ENCODE measurements around the gene APOBEC3A.

The APOBEC3A gene

GRCh38 chr22:38957046-38957770 lies at the start of gene APOBEC3A:
Gene APOBEC3A (plus strand): TSS chr22:38957609. CDS start chr22:38957692, 83 bp downstream.
- DNase-seq (ENCODE audit: low read depth, low spot score) = no peak

- DNase-seq (ENCODE audit: low read depth, low spot score) = no peak
Observed at GRCh38 chr22:38907767-38908166, 49.6 kb upstream of the APOBEC3A start.

- no peak for DNase-seq (ENCODE audit: low read depth, low spot score)
Observed at GRCh38 chr22:38911434-38911833, 46.0 kb upstream of the APOBEC3A start.

DNA sequence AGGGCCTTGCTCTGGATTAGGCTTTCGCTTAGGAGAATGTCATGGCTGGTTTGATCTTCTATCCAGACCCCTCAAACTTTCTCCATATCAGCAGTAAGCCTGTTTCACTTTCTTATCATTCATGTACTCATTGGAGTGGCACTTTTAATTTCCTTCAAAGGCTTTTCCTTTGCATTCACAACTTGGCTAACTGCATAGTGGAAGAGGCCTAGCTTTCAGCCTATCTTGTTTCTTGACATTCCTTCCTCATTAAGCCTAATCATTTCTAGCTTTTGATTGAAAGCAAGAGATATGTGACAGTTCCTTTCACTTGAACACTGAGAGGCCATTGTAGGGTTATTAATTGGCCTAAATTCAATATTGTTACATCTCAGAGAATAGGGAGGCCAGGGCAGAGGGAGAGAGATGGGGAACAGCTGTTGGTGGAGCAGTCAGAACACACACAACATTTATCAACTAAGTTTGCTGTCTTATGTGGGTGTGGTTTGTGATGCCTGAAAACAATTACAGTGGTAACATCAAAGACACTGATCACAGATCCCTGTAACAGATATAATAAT lies 37.7 kb upstream of the APOBEC3A start:
- DNase-seq (ENCODE audit: low read depth, low spot score) = no peak

DNA sequence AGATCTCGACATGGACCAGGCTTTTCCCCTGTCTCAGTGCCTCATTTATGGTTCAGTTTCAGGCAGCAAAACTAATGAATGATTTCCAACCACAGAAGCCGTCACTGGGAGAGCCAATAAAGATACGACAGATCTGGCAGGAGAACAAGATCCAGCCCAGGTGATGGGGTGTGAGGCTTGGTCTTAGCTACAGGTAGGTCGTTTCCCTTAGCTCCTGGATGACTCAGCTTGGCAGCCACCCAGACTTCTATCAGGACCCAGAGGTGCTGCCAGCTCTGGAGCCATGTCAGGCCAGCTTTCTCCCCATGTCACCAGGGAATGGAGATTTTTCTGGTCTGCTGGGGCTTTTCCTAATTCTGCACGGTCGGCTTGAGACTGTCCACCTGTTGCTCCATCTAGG lies 36.3 kb upstream of the APOBEC3A start:
- DNase-seq (ENCODE audit: low read depth, low spot score) = no peak

DNA sequence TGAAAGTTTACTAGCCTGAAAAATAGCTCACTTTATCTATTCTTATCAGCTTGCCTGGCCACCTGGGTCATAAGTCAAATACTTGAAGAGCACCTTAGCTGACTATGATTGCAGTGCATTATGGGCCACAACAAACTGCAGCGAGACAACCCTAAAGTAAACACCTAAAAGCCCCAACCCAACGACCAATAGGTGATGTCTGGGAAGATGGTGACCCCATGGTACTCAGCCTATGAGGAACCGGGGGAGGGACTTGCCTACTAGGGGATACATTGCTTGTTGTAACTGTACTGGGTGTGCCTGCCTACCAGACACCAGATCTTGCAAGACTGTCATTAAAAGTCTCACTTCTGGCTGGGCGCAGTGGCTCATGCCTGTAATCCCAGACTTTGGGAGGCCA lies 35.6 kb upstream of the APOBEC3A start:
- no peak for DNase-seq (ENCODE audit: low read depth, low spot score)

- DNase-seq (ENCODE audit: low read depth, low spot score) = no peak
Observed at GRCh38 chr22:38923463-38924346, 33.7 kb upstream of the APOBEC3A start.

DNA sequence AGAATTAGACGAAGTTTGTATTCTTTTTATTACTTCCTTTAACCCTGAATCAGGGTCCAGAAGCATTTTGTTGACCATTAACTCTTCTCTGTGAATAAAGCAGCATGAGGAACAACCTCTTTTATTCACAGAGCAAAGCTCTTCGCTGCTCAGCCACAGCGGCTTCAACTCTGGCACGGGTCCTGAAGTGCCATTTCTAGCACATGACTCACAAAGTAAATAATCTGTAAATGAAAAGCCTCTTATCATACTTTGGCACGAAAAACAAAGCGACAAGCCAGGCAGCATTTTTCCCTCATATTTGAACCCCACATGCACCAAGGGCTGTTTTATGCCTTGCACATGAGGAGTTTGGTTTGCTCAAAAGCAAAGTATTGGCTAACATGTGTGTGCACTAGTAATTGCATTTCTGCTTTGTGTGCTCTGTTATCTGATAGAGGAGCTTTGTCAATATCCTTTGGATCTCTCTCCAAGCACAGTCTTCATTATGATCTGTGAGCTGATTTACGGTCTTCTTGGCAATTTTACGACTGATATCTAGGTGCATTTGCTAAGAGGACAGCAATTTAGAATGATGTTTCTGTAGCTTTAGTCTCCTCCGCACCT lies 33.0 kb upstream of the APOBEC3A start:
- no peak for DNase-seq (ENCODE audit: low read depth, low spot score)

GRCh38 chr22:38925571-38926041 lies 31.8 kb upstream of the APOBEC3A start:
- no peak for DNase-seq (ENCODE audit: low read depth, low spot score)

- no peak for DNase-seq (ENCODE audit: low read depth, low spot score)
Observed at GRCh38 chr22:38927033-38927781, 30.2 kb upstream of the APOBEC3A start.

- DNase-seq (ENCODE audit: low read depth, low spot score) = no peak
Observed at GRCh38 chr22:38930512-38930911, 26.9 kb upstream of the APOBEC3A start.

GRCh38 chr22:38935023-38935422 lies 22.4 kb upstream of the APOBEC3A start:
- no peak for DNase-seq (ENCODE audit: low read depth, low spot score)

GRCh38 chr22:38935616-38936015 lies 21.8 kb upstream of the APOBEC3A start:
- no peak for DNase-seq (ENCODE audit: low read depth, low spot score)

DNA sequence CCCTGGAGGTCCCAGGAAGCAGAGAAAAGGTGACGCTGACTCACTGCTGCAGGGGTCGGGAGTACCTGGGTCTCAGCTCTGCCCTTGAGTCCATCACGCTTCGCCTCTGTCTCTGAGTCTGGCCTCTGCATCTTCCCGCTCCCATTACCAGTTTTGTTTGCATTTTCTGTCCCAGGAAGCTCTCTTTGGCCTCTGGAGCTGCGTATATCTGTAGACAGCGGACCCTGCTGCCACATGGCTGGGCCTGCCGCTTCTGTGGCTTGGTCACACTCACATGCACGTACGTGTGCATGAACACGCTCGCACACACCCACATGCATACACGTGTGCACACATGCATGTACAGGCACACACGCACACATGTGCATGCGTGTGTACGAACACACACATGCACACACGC lies 20.8 kb upstream of the APOBEC3A start:
- no peak for DNase-seq (ENCODE audit: low read depth, low spot score)

- DNase-seq (ENCODE audit: low read depth, low spot score) = no peak
Observed at GRCh38 chr22:38937036-38937435, 20.4 kb upstream of the APOBEC3A start.

GRCh38 chr22:38937541-38937940 lies 19.9 kb upstream of the APOBEC3A start:
- no peak for DNase-seq (ENCODE audit: low read depth, low spot score)

DNA sequence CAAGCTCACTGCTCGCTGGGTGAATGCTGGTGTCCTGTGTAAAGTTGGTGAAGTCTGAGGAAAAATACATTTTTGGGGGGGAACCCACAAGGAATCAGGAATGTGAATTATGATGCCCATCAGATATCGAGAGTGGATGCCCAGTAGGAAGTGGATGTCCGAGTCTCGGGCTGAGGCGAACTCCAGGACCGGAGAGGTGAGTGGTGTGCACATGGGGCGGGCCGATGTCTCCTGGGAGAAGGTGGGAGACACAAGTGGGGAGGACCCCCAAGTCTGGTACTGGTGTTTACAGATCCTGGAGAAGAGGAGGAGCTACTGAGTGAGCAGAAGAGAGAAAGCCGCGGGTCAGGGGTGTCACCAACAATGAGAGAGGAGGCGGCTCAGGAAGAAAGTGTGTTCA lies 19.2 kb upstream of the APOBEC3A start:
- DNase-seq (ENCODE audit: low read depth, low spot score) = no peak

GRCh38 chr22:38938925-38939324 lies 18.5 kb upstream of the APOBEC3A start:
- no peak for DNase-seq (ENCODE audit: low read depth, low spot score)

DNA sequence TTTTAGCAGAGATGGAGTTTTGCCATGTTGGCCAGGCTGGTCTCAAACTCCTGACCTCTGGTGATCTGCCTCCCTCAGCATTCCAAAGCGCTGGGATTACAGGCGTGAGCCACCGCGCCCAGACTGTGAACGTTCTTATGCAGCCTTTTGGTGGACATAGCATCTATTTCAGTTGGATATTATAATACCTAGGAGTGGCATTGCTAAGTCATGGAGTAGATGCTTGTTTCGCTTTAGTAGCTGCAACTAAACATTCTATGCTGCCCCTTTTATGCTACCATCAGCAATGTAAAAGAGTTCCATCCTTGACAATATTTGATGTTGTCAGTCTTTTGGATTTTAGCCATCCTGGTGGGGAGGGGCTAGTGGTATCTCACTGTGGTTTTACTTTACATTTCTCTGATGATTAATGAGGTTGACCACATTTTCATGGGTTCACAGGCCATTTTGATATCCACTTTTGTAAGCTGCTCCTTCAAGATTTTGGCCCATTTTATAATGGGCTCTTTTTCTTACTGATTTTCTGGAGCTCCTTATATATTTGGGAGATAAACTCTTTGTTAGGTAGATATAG lies 16.5 kb upstream of the APOBEC3A start:
- DNase-seq (ENCODE audit: low read depth, low spot score) = no peak

DNA sequence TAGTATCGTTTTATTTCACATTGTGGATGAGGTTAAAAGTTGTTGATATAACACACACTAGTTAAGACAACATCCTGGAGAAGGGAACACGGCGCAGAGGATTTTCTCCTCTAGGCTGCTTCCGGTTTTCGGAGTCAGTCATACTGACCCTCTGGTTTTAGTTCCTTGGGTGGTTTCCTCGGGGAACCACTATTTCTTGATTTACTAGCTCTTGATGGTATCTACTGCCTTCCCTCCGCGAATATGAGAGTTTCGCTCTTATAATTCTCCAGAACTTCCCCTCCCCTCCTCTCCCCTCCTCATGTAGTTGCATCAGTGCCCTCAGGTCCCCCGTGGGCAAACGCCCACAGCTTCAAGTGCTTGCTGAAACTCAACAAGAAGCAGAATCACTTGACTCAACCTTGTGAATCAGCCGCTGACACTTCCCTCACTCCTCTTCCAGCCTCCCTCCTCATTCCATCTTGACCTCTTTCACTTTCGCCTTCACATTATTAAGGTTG lies 15.9 kb upstream of the APOBEC3A start:
- peak; percentile 52 for DNase-seq (ENCODE audit: low read depth, low spot score)

DNA sequence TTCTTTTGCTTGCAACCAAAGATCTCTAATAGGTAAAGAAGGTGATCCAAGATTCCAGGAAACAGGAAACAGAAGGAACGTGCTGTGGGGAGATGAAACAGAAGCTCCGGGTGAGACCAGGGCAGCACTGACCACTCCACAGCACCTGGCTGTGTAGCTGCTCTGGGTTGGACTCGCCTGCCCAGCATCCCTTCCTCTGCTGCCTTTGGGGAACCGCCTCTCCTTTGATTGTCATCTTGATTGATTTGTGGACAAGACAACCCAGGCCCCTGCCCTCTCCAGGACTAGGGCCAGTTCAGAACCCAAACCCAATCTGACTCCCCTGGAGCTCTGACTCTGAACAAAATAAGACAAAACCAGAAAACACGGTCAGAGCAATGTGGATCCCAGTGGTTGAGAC lies 14.7 kb upstream of the APOBEC3A start:
- DNase-seq (ENCODE audit: low read depth, low spot score) = no peak
